Hindlimb muscle (tissue), 1 donor: ENCODE data around the gene NQO1. TPM values are rescaled to one million over a fixed set of nuclear protein-coding genes. Genes with fewer than 3 reads are reported as not detected.
"Not testable (repeated sequence)": the region's sequence is repeated elsewhere in the genome, so short reads cannot be mapped to it uniquely, and the experiment has no call there.

Experiments used
- DNase-seq: peaks from one replicate; pipeline ENCODE4 v3.0.0-alpha.2; 2013
- polyA plus RNA-seq: library from polyadenylated mRNA; unstranded; fragments of 120-200 nt; gene quantifications from one replicate; pipeline ENCODE4 v1.2.1, GENCODE V29; 2013; ENCODE audit not compliant: insufficient read length

Gene NQO1
- polyA plus RNA-seq: 6.5 TPM

- DNase-seq: peak; percentile 81
Measured at GRCh38 chr16:69726313-69727060, at the start of gene NQO1. Gene NQO1 (minus strand): TSS chr16:69726560. CDS start chr16:69726439, 121 bp downstream.

DNA sequence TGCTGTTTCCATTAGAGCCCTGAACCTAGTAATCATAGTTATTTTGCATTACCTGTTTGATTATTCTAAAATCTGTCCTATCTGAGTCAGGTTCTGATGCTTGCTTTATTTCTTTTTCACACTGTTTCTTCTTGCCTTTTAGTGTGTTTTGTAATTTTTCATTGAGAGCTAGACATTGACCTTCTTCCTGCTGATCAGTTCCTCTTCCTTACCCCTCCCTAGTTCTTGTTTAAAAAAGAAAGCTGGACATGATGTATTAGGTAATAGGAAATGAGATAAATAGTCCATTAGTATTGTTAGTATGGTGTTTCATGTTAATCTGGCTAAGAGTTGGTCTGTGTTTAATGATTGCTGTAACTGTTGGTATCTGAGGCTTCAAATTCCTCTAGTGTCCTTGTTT is 49.2 kb upstream of the NQO1 start:
- DNase-seq: no peak

DNA sequence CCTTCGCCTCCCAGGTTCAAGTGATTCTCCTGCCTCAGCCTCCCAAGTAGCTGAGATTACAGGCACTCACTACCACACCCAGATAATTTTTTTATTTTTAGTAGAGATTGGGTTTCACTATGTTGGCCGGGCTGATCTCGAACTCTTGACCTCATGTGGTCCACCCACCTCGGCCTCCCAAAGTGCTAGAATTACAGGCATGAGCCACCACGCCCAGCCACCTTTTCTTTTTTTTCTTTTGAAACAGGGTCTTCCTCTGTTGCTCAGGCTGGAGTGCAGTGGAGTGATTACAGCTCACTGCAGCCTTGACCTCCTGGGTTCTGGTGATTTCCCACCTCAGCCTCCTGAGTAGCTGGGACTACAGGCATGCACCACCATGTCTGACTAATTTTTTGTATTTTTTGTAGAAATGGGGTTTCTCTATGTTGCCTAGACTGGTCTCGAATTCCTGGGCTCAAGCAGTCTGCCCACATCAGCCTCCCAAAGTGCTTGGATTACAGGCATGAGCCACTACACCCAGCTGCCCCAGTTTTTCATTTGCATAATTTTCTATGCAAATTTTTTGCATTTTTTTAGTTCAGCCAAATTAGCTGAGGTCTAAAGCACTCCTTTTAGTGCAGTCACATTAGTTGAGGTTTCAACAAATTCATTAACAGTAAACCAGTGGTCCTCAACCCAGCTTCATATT is 47.0 kb upstream of the NQO1 start:
- DNase-seq: no peak

GRCh38 chr16:69771651-69771967 is 45.2 kb upstream of the NQO1 start:
- DNase-seq: no peak

GRCh38 chr16:69769404-69769803 is 43.0 kb upstream of the NQO1 start:
- DNase-seq: no peak

GRCh38 chr16:69768666-69769065 is 42.3 kb upstream of the NQO1 start:
- DNase-seq: peak; percentile 82

DNA sequence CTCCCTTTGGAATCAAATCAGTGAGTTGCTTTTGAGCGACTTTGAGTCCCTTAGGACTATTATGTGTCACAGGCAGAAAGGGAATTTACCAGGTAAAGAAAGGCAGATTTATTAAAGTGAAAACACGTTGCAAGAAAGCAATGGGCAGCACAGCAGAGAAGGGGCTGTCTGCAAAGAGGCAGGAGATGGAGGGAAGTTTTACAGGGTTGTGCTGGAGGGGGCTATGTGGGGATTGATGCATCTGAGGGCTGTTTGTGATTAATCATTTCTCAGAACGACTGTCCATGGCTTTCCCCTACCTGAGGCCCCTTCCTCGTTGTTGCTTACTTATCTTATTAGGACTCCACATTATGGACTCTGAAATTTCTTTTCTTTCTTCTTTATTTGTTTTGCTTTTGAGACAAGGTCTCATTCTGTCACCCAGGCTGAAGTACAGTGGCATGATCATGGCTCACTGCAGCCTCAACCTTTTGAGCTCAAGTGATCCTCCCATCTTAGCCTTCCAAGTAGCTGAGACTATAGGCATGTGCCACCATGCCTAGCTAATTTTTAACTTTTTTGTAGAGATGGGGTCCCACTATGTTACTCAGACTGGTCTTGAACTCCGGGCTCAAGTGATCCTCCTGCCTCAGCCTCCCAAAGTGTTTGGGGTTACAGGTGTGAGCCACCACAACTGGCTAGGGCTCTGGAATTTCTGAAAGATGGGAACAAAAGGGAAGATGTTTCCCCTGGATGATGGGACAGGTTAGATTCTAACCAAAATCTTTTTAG is 41.3 kb upstream of the NQO1 start:
- no peak for DNase-seq

DNA sequence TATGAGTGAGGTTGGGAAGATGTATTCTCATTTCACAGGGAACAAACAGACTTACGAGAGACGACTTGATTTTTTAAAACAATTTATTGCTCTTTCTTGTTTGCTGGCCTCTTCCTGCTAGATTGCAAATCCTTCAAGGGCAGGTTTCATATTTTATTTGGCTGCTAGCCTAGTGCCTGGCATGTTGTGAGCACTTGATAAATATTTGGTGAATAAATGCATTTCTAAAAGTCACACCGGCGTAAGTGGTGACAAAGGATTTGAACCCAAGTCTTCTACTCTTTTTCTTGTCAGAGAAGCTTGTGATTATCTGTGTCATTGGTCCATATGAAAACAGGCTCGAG is 37.2 kb upstream of the NQO1 start:
- DNase-seq: no peak

DNA sequence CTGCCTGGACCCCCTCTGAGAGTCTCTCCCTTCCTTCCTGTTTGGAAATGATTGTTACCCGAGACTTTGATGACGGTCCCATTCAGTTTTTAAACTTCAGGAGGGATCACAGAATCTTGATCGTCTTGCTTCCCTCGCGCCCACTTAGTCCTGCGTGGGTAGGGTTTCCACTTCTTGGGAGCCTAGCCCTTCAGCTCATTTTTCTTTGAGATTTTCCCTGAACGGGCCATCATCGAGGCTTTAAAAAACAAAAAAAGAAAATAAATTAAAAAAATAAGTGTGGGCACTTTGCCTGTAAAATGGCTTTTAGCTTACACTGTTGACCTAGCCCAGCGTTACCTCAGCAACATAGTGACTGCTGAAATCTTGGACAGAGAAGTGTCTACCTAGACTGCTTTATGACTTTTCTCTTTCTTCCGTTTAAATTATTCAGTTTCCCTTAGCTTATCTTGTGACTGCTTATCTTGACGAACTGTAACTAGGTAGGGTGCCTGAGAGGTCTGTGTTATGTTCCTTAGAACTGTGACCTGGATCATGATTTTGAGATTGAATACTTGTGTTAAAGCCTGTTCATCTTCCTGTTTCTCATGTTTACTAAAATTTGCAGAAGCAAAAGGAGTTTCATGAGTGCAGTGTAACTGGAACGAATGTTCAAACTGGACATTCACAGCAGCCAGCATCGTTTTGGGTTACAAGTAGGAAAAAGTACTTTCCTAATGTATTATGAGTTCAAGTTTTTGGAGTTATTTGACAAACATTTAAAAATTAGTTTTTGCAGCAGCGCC is 36.6 kb upstream of the NQO1 start:
- peak; percentile 49 for DNase-seq

DNA sequence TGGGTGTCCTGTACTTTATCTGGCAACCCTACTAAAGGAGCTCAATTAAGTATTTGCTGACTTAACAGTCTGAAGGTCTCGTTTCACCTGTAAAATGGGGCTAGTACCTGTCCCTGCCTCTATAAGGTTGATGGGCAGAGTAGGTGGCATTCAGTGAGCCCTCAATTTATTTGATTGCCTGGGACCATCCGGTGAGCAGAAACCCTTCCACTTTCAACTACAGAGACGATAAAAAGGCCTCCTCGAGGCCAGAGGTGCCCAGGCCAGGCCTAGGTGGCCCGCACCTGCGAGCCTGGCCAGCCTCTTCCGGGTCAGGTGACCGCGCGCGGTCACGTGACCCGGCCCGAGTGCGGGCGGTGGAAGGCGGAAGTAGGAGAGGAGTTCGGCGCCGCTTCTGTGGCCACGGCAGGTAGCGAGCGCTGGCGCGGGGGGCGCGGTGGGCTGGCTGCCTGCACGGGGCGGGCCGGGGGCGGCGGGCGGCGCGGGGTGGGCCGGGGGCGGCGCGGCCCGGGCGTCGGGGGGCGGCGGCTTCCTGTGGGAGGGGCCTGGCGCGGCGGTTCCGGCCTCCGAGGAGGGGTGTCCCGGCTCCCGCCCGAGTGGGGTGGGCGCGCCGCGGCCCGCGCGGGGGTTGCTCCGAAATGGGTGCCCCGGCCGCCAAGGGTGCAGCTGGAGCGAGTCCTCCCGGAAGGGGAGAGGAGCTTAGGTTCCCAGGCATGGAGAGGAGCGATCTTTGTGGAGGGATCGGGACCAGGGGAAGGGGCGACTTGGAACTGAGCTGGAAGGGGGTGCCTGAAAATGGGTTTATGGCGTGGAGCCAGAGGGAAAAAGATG is 35.8 kb upstream of the NQO1 start, which contains the start of gene WWP2:
TSS of gene WWP2 (plus strand) at position 350 of the 831 bp plus-strand sequence. CDS start 24,679 bp downstream, outside the sequence.
- DNase-seq: peak; percentile 80

DNA sequence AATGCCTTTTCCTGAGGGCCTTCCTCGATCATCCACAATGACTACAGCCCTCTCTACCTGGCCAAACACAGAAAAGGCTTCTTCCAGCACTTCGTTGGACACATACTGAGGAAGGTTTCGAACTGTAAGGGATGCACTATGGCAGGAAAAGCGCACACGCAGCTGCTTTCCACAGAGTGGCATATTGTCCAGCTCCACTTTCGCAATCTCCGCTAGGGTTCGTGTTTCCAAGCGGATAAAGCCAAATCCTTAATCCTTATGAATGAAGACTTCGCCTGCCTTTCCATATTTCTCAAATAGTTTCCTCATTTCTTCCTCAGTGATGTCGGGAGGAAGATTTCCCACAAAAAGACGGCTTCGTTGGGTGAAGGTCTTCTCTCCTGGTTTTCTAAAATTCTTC is 31.0 kb upstream of the NQO1 start:
- DNase-seq: not testable (repeated sequence)

- no peak for DNase-seq
Measured at GRCh38 chr16:69756705-69757104, 30.3 kb upstream of the NQO1 start.

DNA sequence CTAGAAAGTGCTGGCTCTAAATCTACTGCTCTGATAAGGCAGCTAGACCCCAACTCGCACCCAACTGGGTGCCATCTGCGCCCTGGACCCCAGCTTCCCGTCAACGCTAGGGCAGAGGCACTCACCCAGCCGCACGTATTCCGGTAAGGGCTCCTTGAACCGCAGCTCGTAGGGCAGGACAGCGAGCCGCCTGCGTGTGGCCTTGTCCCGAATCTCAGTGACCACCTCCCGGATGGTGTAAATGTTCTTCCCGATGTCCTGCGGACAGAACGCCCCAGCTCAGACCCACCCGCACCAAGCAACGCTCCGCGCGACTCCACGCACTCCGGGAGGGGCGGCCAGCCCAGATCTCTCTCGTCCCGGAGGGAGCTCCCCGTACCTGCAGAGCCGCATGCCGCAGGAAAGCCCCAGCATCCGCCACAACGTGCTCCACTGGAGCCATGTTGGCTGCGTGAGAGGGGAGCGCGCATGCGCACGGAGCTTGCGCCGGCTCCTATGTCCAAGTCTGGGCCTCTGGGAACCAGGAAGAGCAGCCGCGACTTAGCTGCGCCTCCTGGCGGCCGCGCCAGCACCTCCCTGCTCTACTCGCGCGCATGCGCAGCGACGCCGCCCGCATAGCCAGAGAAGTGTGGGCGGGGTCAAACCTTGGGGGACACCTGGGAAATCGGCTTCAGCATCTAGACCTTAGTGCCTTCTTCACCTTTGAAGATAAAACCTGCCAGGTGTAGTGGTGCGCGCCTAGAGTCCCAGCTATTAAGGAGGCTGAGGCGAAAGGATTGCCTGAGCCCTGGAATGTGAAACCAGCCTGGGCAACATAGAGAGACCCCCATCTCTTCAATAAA is 28.3 kb upstream of the NQO1 start, which contains the start of gene NOB1:
TSS of gene NOB1 (minus strand) at position 458 of the 842 bp plus-strand sequence. CDS start at position 442, 16 bp downstream.
- DNase-seq: peak; percentile 99

DNA sequence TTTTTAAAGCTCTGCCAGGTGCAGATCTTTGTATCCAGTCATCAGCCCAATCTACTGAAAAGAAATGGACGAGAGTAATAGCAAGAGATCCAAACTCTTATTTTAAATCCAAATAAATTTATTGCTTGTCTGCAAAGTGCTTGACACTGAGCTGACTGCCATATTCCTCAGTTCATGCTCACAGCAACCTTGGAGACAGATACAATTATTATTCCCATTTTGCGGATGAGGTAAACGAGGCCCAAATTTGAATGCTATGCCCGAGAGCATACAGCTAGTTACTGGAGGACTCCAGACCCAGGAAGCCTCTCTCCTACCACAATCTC is 27.7 kb upstream of the NQO1 start:
- DNase-seq: no peak

DNA sequence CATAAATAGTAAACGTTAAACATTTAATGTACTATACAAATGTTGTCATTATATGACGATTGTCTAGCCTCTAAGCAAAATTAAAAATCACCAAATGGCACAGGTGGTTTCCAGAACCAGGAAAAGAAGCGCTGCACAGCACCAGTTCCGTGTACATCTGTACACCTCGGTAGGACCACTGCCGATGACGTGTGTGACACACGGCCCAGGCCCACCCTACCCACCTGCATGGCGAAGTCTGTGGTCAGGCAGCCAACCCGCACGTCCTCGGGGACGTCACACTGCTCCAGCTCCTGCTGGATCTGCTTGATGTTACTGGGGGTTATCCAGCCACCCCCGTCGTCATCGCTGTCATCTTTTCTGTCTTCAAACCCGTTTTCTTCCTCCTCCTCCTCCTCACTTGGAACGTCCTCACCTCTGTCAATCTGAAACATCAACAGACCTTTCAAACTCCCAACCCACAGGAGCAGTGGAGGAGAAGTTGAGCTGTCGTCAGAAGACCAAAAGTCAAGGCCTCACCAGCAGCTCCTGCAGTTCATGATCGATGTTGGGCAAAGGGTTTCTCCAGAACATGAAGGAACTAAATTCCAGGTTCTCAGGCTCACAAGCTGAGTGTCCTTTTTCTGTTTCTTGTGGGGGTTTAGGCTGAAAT is 22.5 kb upstream of the NQO1 start:
- DNase-seq: no peak

GRCh38 chr16:69747115-69747514 is 20.8 kb upstream of the NQO1 start:
- DNase-seq: no peak

GRCh38 chr16:69745959-69746358 is 19.6 kb upstream of the NQO1 start:
- no peak for DNase-seq

DNA sequence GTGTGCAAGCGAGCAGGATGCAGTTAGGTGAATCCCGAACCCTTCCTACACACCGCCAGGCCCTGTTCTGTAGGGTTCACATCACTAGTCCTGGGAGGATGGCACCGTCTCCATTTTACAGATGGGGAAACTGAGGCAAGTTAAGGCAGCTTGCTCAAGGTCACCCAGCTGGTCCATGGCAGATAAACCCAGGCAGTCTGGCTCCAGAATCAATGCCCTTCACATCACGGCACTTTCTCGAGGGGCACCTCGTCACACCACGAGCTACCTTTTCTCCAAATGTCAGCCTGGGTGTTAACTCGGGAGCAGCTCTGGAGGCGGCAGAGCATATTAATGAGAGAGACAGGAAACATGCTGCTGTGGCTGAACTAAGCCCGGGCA is 18.9 kb upstream of the NQO1 start:
- DNase-seq: no peak

DNA sequence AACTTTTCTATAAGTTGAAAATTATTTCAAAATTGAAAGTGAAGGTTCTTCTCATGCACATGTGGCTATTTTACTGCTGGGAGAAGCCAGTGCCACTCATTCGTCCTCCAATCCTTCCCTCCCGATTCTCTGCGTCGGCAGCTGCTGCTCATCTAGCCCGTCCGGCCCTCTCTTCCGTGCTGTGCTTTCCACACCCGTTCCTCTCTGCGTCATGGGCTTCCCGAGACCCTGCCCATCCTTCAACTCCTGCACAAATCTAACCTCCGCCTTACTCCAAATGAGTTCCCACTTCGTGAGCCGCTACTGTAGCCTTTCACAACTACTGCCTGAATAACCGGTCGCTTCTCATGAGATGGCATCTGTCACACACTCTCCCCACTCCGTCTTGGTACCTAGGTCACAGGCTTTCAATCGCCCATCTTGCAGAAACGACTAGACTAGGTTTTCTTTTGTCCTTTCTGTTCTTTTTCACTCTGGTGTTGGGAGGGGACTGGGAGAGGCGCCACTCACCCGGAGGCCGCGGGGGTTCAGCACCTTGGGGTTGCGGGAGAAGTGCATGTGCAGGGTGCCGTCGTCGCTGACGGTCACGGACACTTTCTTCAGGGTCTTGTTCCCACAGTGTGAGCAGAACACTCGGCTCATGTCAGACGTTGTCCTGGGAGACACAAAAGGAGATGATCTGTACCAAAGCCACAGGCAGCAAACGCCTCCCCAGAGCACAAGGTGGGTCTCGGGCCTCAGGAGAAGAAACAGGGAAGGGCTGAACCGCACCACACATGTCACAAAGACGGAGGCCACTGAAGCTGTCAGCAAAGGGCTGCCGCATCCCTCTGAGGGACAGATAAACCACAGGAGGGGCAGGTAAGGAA is 18.2 kb upstream of the NQO1 start:
- DNase-seq: no peak
